HL-60 (cell line): Measurements from ENCODE around the gene AIF1L.

Source experiments
- DNase-seq, 2 experiments: peaks; one replicate each; pipeline ENCODE4 v3.0.0-alpha.2; 2010 to 2020; ENCODE audit warnings: low read depth in 1 of 2, low spot score in 1 of 2
- H3K27ac ChIP-seq: fragments of 250-450 bp; sonication (Bioruptor Pico); replicated peaks from 2 replicates; pipeline ENCODE4 v1.5.1; 2020; ENCODE audit warnings: mild to moderate bottlenecking, moderate library complexity
- H3K27me3 ChIP-seq: fragments of 250-450 bp; sonication (Bioruptor Pico); 2 replicates; pipeline ENCODE4 v1.5.1; 2021; ENCODE audit warnings: mild to moderate bottlenecking, moderate library complexity; ENCODE audit not compliant: insufficient read depth, poor library complexity, severe bottlenecking
- H3K4me3 ChIP-seq: replicated peaks from 2 replicates; pipeline ENCODE4 v1.5.1; 2011; ENCODE audit warnings: mild to moderate bottlenecking, control low read depth, low read length; ENCODE audit not compliant: insufficient read depth
- CTCF ChIP-seq: IDR thresholded peaks from one replicate; pipeline ENCODE4 v1.5.1; 2011; ENCODE audit warnings: low read length, control low read depth, inconsistent platforms; ENCODE audit not compliant: insufficient read depth
- GABPA ChIP-seq: IDR thresholded peaks from 2 replicates; pipeline ENCODE4 v1.6.1; 2012; ENCODE audit warnings: low read depth
- POLR2AphosphoS5 ChIP-seq: IDR thresholded peaks from 2 replicates; pipeline ENCODE4 v1.6.1; 2012; ENCODE audit warnings: low read depth
- REST ChIP-seq: IDR thresholded peaks from 2 replicates; pipeline ENCODE4 v1.6.1; 2012; ENCODE audit warnings: low read depth; ENCODE audit not compliant: insufficient replicate concordance
- SPI1 ChIP-seq: IDR thresholded peaks from 2 replicates; pipeline ENCODE4 v1.6.1; 2012; ENCODE audit warnings: low read depth, mild to moderate bottlenecking, borderline replicate concordance

AIF1L gene

DNA sequence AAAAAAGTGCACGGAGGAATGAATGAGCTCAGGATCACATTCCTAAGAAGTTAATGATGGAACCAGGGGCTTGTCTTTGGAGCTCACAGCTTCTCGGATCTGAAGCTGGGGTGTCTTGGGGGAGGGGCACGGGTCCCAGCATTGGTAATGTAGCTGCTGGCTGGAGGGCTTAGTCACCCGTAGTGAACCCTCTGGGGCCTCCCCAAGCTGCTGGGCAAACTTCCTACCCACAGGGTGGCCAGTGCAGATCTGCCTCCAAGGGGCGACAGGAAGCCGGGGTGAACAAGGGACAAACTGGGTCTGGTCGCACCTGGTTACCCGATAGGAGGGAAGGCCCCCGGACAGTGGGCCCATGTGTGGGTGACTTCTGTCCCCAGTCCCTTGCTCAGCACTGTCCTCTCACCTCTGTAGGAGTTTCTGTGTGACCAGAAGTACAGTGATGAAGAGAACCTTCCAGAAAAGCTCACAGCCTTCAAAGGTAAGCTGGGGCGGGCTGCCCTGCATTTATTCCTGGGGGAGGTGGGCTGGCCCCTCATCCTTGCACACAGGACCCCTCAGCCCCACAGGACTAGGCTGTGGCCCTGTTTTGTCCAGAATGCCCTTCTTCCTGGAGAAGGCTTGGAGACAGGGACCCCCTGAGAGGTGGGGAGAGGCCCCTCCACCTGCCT is 15.0 kb downstream of the AIF1L start:
- TF ChIP-seq CTCF, result no peak
- no peak for TF ChIP-seq SPI1
- no peak for TF ChIP-seq GABPA
- TF ChIP-seq POLR2AphosphoS5, result no peak
- TF ChIP-seq REST, result no peak
- no peaks in the 10 kb centered on the region for H3K27me3 ChIP-seq
- H3K4me3 ChIP-seq, result no peak overlapping the region
- no peak for DNase-seq
- H3K27ac ChIP-seq, result no peak overlapping the region

DNA sequence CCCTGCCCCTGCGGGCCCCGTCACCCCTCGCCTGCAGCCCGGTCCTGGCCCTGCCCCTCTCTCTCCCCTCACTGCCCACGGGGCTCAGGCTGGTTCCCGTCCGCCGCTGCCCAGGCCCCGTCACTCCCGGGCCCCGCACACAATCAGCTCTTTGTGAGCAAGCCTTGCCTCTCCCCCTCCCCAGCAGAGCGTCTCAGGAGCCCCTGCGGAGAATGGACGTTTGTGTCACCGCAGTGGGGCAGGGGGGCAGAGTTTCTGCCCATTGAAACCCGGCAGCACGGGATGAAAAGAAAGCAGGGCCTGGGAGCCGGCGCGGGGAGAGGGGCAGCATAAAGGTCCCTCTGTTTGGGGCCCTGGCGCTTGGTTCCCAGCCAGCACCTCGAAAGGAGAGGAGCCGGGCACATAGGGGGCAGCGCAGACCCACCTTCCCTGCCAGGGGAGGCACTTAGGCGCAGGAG is 15.6 kb downstream of the AIF1L start:
- no peak overlapping the region for H3K27ac ChIP-seq
- H3K27me3 ChIP-seq, result peaks cover 2% of the 10 kb centered on the region

More for the DNA sequence above, 15.6 kb downstream of the AIF1L start:
- no peak for DNase-seq
- TF ChIP-seq SPI1, result no peak
- no peak for TF ChIP-seq GABPA
- no peak for TF ChIP-seq CTCF
- TF ChIP-seq POLR2AphosphoS5, result no peak
- TF ChIP-seq REST, result no peak
- no peak overlapping the region for H3K4me3 ChIP-seq
